Gastrocnemius medialis (tissue), 4 donors: ENCODE results near the gene AEBP1. TPM values are rescaled to one million over a fixed set of nuclear protein-coding genes. Genes with fewer than 3 reads are reported as not detected.

Experiments
- ATAC-seq, 2 donors: fragments of 150-250 bp; one replicate each; pipeline ENCODE4 v1.9.1; 2016
- DNase-seq, 2 donors: peaks; one replicate each; pipeline ENCODE4 v3.0.0-alpha.2; 2019
- H3K27ac ChIP-seq, 4 donors: fragments of 200-600 bp; sonication (generic); 1 replicate in 1 of 4; 2 replicates in 3 of 4; pipeline ENCODE4 v1.5.1; 2016 to 2018; ENCODE audit warnings: mild to moderate bottlenecking in 2 of 4, moderate library complexity in 1 of 4
- H3K27me3 ChIP-seq, 3 donors: fragments of 200-600 bp; sonication (generic) in 2 of 3; 1 replicate in 1 of 3; 2 replicates in 2 of 3; pipeline versions ENCODE4 v1.5.1 to v1.6.0; 2016 to 2019; ENCODE audit warnings: mild to moderate bottlenecking in 1 of 3, moderate library complexity in 1 of 3
- H3K36me3 ChIP-seq, 2 donors: fragments of 200-600 bp; sonication (generic) in 1 of 2; one replicate each; pipeline ENCODE4 v1.5.1; 2017 to 2018
- H3K4me1 ChIP-seq, 2 donors: fragments of 200-600 bp; sonication (generic) in 1 of 2; one replicate each; pipeline ENCODE4 v1.5.1; 2016 to 2017; ENCODE audit warnings: mild to moderate bottlenecking in 2 of 2
- H3K4me3 ChIP-seq, 4 donors: fragments of 200-600 bp; sonication (generic) in 3 of 4; 1 replicate in 1 of 4; 2 replicates in 3 of 4; pipeline ENCODE4 v1.5.1; 2016 to 2019; ENCODE audit warnings: mild to moderate bottlenecking in 2 of 4
- H3K9me3 ChIP-seq, 3 donors: fragments of 200-600 bp; sonication (generic) in 2 of 3; 1 replicate in 1 of 3; 2 replicates in 2 of 3; pipeline ENCODE4 v1.5.1; 2016 to 2019
- POLR2A ChIP-seq, 2 donors: fragments of 450-650 bp; IDR thresholded peaks; one replicate each; pipeline ENCODE4 v1.6.1; 2017; ENCODE audit warnings: antibody characterized with exemption in 2 of 2, mild to moderate bottlenecking in 2 of 2, moderate library complexity in 2 of 2
- in situ Hi-C, 4 donors: fragments of 200-750 bp; cut with MboI; loops; one replicate each; pipeline versions ENCODE4 v1.15.0 to v1.8.0; 2017; ENCODE audit warnings: low sequenced_read_pairs in 4 of 4
- intact Hi-C: fragments of 100-400 bp; cut with DNase I; formaldehyde crosslinking; loops from one replicate; pipeline ENCODE4 v1.15.1; 2023; ENCODE audit warnings: low total_unique reads
- total RNA-seq, 4 donors: library from RNA; depleted of rRNA; stranded (reverse); fragments of >200 nt; gene quantifications; one replicate each; pipeline versions ENCODE4 v1.1.0 to v1.2.3, GENCODE V29; 2016
- TF ChIP-seq, protein P1 (sequence below), 5 experiments: fragments of 450-650 bp in 3 of 5; fragments of 200-600 bp in 2 of 5; sonication (generic) in 2 of 5; IDR thresholded peaks in 4 of 5; conservative IDR thresholded peaks in 1 of 5; 1 replicate in 4 of 5; 2 replicates in 1 of 5; pipeline ENCODE4 v1.5.1; 2016 to 2019; ENCODE audit warnings: antibody characterized with exemption in 5 of 5, mild to moderate bottlenecking in 3 of 5, moderate library complexity in 3 of 5

AEBP1 gene
- total RNA-seq, 4 donors from 2014 or later = 5.8 to 23.6 (median 15.9) TPM

DNA sequence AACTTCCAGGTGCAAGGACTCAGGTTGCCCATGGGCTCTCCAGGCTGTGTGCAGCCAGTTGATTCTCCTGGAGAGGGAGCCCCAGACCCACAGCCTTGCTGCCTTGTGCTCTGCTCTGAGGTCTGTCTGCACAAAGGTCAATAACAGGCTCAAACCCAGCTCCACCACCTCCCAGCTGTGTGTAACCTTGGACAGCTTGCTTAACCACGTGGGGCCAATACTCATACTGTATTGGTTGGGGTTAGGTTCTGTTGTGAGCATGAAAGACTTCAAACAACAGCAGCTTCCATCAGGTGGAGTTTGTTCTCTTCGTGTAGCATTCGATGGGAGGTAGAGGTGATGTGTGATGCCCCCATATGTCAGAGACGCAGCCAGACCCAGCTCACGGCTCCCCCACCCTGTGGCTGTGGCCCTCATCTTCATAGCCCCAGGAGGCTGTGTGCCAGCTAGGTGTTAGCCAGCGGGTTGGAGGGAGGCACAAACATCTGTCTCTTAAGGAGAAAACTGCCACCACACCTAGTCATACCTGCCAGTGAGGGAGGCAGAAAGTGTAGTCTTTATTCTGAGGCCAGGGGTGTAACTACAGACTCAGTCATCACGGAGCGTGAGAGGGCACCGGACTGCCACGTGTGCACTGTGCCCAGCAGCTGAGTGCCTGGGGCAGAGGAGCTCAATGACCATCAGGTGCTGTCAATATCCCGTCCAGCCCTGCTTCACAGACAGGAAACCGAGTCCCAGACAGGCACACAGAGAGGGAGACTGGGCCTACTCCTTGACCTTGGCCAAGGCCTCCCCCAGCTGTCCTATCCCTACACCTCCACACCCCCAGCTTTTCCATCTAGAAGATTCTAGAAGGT lies 27.3 kb downstream of the AEBP1 start:
- ATAC-seq (no peak), DNase-seq (no peak)
- Histone ChIP-seq H3K27me3 (no peaks in the 10 kb centered on the region), H3K4me1 (peaks cover 4 to 8% of the 10 kb centered on the region in 2 donors), H3K9me3 (no peaks in the 10 kb centered on the region), H3K4me3 (no peak overlapping the region), H3K36me3 (no peaks in the 10 kb centered on the region), H3K27ac (no peak overlapping the region)
- TF ChIP-seq, protein P1, sequence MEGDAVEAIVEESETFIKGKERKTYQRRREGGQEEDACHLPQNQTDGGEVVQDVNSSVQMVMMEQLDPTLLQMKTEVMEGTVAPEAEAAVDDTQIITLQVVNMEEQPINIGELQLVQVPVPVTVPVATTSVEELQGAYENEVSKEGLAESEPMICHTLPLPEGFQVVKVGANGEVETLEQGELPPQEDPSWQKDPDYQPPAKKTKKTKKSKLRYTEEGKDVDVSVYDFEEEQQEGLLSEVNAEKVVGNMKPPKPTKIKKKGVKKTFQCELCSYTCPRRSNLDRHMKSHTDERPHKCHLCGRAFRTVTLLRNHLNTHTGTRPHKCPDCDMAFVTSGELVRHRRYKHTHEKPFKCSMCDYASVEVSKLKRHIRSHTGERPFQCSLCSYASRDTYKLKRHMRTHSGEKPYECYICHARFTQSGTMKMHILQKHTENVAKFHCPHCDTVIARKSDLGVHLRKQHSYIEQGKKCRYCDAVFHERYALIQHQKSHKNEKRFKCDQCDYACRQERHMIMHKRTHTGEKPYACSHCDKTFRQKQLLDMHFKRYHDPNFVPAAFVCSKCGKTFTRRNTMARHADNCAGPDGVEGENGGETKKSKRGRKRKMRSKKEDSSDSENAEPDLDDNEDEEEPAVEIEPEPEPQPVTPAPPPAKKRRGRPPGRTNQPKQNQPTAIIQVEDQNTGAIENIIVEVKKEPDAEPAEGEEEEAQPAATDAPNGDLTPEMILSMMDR (IDR thresholded peaks at IDR 0.05 in 4 of 5, conservative IDR thresholded peaks at IDR 0.05 in 1 of 5) = no peak
- TF ChIP-seq POLR2A (IDR thresholded peaks at IDR 0.05) = no peak
- in situ Hi-C loops = no loop called here
- intact Hi-C loops = no loop called here

DNA sequence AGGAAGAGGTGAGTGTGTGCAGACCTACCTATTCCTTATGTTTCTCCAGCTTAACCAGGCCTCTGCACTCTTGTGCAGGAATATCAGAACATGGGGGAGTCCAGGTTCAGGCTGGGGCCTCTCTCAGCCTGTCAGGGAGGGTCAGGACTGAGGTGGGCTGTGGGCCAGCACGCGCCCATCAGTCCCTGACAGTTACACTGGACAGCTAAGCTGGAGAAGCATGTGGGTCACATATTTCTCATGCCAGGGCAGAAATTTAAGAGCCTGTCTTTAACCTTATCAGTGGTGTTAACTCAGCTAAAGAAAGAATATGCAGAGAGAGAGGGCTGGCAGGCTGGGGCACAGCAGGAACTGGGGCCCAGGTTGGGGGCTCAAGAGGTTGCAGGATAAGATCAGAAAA lies 27.9 kb downstream of the AEBP1 start:
- DNase-seq = no peak
- in situ Hi-C loops (no loop called here), intact Hi-C loops (no loop called here)
- H3K4me3 ChIP-seq = no peak overlapping the region
- no peaks in the 10 kb centered on the region for H3K36me3 ChIP-seq
- no peak for ATAC-seq
- H3K9me3 ChIP-seq = no peaks in the 10 kb centered on the region
- TF ChIP-seq, protein P1 (IDR thresholded peaks at IDR 0.05 in 4 of 5, conservative IDR thresholded peaks at IDR 0.05 in 1 of 5) = no peak
- TF ChIP-seq POLR2A (IDR thresholded peaks at IDR 0.05) = no peak
- H3K27me3 ChIP-seq = no peaks in the 10 kb centered on the region
- no peak overlapping the region for H3K27ac ChIP-seq
- peaks cover 4 to 8% of the 10 kb centered on the region in 2 donors for H3K4me1 ChIP-seq

DNA sequence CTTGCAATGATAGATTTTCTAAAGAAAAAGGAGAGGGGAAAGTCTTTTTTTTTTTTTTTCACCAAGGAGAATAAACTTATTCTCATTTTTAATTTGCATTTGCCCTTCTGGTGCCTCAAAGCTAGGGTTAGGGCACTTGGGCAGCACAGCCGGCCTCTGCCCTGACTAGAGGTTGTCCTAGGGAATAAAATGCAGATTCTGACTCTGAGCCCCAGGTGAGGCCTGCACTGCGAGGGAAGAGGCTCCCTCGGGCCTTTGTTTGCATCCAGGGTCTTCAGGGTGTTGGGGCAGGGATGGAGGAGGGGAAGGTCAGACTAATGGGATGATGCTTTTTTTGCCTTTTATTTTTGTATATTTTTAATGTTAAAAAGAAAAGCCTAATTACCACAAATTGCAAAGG lies 29.1 kb downstream of the AEBP1 start:
- Histone ChIP-seq H3K4me3 (no peak overlapping the region), H3K27ac (no peak overlapping the region), H3K9me3 (no peaks in the 10 kb centered on the region), H3K27me3 (no peaks in the 10 kb centered on the region), H3K36me3 (no peaks in the 10 kb centered on the region), H3K4me1 (peaks cover 4 to 8% of the 10 kb centered on the region in 2 donors)
- ATAC-seq = no peak
- intact Hi-C loops = no loop called here
- no peak for DNase-seq
- in situ Hi-C loops = no loop called here
- no peak for TF ChIP-seq POLR2A (IDR thresholded peaks at IDR 0.05)
- TF ChIP-seq, protein P1 (IDR thresholded peaks at IDR 0.05 in 4 of 5, conservative IDR thresholded peaks at IDR 0.05 in 1 of 5) = no peak

DNA sequence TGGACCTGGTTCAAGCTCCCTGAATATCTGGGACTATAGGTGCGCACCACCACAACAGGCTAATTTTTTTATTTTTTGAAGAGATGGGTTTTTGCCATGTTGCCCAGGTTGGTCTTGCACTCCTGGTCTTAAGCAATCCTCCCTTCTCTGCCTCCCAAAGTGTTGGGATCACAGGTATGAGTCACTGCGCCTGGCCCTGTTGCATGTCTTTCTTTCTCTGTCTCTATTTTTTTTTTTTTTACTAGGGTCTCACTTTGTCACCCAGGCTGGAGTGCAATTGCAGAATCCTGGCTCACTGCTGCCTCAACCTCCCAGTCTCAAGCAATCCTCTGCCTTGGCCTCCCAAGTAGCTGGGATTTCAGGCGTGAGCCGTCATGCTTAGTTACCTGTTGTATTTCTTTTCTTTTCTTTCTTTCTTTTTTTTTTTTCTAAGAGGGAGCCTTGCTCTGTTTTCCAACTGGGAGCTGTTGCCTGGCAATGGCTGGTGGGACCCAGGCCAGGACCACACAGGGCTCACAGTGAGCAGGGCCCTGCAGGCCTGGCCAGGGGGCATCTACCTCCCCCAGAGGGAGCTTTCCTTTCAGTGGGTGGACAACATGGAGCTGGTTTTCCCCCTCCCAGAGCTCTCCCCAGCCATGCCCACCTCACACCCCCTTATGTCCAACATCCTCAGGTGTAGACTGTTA lies 30.9 kb downstream of the AEBP1 start:
- DNase-seq (no peak), ATAC-seq (no peak)
- Histone ChIP-seq H3K27me3 (no peaks in the 10 kb centered on the region), H3K9me3 (no peaks in the 10 kb centered on the region), H3K27ac (no peak overlapping the region), H3K36me3 (no peaks in the 10 kb centered on the region), H3K4me3 (no peak overlapping the region), H3K4me1 (peaks cover 4 to 5% of the 10 kb centered on the region in 2 donors)
- TF ChIP-seq, protein P1 (IDR thresholded peaks at IDR 0.05 in 4 of 5, conservative IDR thresholded peaks at IDR 0.05 in 1 of 5) = no peak
- no peak for TF ChIP-seq POLR2A (IDR thresholded peaks at IDR 0.05)
- intact Hi-C loops = no loop called here
- in situ Hi-C loops = no loop called here
